NB4 (cell line): ENCODE results near the gene DPY19L3.
A peak's percentile ranks its signal among the peaks of the same experiment; 100 is the strongest.
"Not testable (repeated sequence)": the region's sequence is repeated elsewhere in the genome, so short reads cannot be mapped to it uniquely, and the experiment has no call there.

Experiments
- DNase-seq: peaks from one replicate; pipeline ENCODE4 v3.0.0; 2010; ENCODE audit warnings: low read depth
- H3K4me3 ChIP-seq: one replicate; pipeline ENCODE4 v1.5.1; 2011; ENCODE audit warnings: mild to moderate bottlenecking, low read depth, low read length, moderate library complexity
- MYC ChIP-seq: IDR thresholded peaks from 2 replicates; pipeline ENCODE4 v1.6.1; 2011; ENCODE audit warnings: low read depth, low read length
- POLR2A ChIP-seq: IDR thresholded peaks from 2 replicates; pipeline ENCODE4 v1.6.1; 2011; ENCODE audit warnings: mild to moderate bottlenecking; ENCODE audit not compliant: insufficient read length; ENCODE audit errors: extremely low read depth
- TF ChIP-seq, protein P1 (sequence below): IDR thresholded peaks from 2 replicates; pipeline ENCODE4 v1.6.1; 2011; ENCODE audit warnings: low read depth, low read length
- TF ChIP-seq, protein P2 (sequence below): IDR thresholded peaks from one replicate; pipeline ENCODE4 v1.5.1; 2012; ENCODE audit warnings: low read depth, low read length

The DPY19L3 gene

DNA sequence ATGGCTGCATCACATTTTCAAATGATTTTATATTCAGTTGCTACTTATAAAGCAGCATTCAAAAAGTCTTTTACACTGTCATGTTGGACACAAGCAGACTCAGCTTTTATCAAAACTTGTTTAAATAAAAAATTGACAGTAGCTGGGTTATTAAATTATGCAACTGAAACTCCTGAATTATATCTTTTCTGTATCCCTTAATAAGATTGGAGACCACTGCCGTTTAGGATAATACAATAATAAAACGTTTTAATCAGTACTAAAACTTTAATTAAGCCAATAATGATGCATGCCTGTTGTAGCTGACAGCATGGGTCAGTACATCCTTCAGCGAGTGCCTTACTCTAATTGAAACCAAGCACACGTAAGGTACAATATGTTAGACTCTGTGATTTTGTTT, 78.0 kb downstream of the DPY19L3 start:
- no peak for DNase-seq
- no peak overlapping the region for H3K4me3 ChIP-seq
- TF ChIP-seq, protein P1, sequence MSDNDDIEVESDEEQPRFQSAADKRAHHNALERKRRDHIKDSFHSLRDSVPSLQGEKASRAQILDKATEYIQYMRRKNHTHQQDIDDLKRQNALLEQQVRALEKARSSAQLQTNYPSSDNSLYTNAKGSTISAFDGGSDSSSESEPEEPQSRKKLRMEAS, result no peak
- TF ChIP-seq MYC, result no peak
- TF ChIP-seq, protein P2, sequence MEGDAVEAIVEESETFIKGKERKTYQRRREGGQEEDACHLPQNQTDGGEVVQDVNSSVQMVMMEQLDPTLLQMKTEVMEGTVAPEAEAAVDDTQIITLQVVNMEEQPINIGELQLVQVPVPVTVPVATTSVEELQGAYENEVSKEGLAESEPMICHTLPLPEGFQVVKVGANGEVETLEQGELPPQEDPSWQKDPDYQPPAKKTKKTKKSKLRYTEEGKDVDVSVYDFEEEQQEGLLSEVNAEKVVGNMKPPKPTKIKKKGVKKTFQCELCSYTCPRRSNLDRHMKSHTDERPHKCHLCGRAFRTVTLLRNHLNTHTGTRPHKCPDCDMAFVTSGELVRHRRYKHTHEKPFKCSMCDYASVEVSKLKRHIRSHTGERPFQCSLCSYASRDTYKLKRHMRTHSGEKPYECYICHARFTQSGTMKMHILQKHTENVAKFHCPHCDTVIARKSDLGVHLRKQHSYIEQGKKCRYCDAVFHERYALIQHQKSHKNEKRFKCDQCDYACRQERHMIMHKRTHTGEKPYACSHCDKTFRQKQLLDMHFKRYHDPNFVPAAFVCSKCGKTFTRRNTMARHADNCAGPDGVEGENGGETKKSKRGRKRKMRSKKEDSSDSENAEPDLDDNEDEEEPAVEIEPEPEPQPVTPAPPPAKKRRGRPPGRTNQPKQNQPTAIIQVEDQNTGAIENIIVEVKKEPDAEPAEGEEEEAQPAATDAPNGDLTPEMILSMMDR, result no peak
- TF ChIP-seq POLR2A, result no peak

DNA sequence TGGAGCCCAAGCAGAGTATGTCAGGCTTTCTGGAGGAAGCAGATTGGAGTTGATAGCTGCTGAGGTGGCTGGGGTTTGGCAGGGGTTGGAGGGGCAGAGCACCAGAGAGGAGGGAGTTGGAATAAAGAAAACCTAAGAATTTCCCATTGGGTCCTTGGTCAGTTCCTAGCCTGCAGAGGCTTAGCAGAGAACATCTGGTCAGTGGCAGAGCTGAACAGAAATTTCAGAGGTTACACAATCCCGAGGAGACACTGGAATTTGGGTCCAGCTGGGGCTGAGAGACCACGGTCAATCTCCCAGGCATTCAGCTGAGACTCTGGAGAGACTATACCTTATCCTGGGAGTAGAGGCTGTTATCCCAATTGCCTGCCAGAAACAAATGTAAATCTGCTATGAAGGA, 84.4 kb downstream of the DPY19L3 start:
- no peak for TF ChIP-seq MYC
- TF ChIP-seq, protein P1, result no peak
- DNase-seq, result no peak
- H3K4me3 ChIP-seq, result no peak overlapping the region

DNA sequence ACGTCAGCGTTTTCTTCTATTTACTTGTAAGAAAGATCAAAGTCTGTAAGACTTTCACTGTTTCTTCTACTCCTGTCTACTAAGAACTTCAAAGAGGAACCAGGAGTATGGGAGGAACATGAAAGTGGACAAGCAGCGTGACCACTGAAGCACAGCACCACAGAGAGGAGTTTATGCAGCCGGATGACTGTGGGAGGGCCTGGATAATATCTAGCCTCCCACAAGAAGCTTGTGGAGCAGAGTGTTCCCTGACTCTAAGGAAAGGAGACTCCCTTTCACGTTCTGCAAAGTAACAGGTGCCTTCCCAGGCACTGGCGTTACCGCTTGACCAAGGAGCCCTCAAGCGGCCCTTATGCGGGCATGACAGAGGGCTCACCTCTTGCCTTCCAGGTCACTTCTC, 91.8 kb downstream of the DPY19L3 start:
- TF ChIP-seq POLR2A (no peak), MYC (no peak)
- TF ChIP-seq, protein P2, result no peak
- TF ChIP-seq, protein P1, result no peak
- DNase-seq, result no peak
- H3K4me3 ChIP-seq, result no peak overlapping the region

GRCh38 chr19:32498648-32499200, 93.2 kb downstream of the DPY19L3 start:
- no peak overlapping the region for H3K4me3 ChIP-seq
- TF ChIP-seq, protein P2, result no peak
- TF ChIP-seq, protein P1, result no peak
- TF ChIP-seq MYC, result no peak
- no peak for TF ChIP-seq POLR2A
- peak; percentile 32 for DNase-seq

GRCh38 chr19:32512498-32512897, 106.9 kb downstream of the DPY19L3 start:
- not testable (repeated sequence) for DNase-seq, H3K4me3 ChIP-seq

GRCh38 chr19:32519023-32519422, 113.5 kb downstream of the DPY19L3 start:
- H3K4me3 ChIP-seq, result no peak overlapping the region
- peak; percentile 11 for DNase-seq
- TF ChIP-seq MYC, result no peak
- TF ChIP-seq, protein P2, result no peak
- no peak for TF ChIP-seq POLR2A
- TF ChIP-seq, protein P1, result no peak

GRCh38 chr19:32522967-32523366, 117.4 kb downstream of the DPY19L3 start:
- TF ChIP-seq, protein P2, result no peak
- TF ChIP-seq POLR2A (no peak), MYC (no peak)
- TF ChIP-seq, protein P1, result no peak
- no peak overlapping the region for H3K4me3 ChIP-seq
- no peak for DNase-seq
